ENCODE data around the gene MEX3D. TPM values are rescaled to one million over a fixed set of nuclear protein-coding genes. Genes with fewer than 3 reads are reported as not detected.

The MEX3D gene
- total RNA-seq, 2 experiments from 2014 or later, result 11.9 to 13.6 TPM

DNA sequence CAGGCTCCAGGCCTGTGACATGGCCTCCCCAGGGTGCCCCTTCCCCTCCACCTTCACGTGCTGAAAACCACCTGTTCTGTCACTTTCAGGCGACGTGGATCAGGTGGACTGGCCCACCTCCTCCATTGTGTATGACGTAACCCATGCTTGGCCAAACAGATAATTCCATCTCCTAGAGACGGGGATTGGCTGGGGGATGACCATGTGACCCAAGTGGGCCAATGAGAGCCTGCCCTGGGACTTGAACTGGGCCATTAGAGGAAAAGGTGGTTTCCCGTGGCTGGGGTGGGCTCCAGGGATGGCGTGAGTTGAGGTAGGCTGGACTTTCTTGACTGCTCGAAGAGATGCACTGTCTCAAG lies 51.8 kb downstream of the MEX3D start:
- no TSS peak for BruUV-seq (replicated peaks)
- intact Hi-C loops (cut with micrococcal nuclease; ENCODE audit: unreplicated experiment), result no loop called here
- ChIA-PET CTCF (ENCODE audit: unreplicated experiment) (no interaction called here), POLR2A (no interaction called here)
- no peak overlapping the region for H3K4me3 ChIP-seq (ENCODE audit: low read depth, low read length, poor library complexity, severe bottlenecking)
- H3K79me2 ChIP-seq (ENCODE audit: insufficient read depth, low read depth, low read length), result no peaks in the 10 kb centered on the region
- no peaks in the 10 kb centered on the region for H3K36me3 ChIP-seq (ENCODE audit: insufficient read depth, low read length)
- peak overlapping the region; percentile 12; the same call in 1 of the 2 replicates for H3K4me2 ChIP-seq (ENCODE audit: low read length)
- TF ChIP-seq, protein P1, sequence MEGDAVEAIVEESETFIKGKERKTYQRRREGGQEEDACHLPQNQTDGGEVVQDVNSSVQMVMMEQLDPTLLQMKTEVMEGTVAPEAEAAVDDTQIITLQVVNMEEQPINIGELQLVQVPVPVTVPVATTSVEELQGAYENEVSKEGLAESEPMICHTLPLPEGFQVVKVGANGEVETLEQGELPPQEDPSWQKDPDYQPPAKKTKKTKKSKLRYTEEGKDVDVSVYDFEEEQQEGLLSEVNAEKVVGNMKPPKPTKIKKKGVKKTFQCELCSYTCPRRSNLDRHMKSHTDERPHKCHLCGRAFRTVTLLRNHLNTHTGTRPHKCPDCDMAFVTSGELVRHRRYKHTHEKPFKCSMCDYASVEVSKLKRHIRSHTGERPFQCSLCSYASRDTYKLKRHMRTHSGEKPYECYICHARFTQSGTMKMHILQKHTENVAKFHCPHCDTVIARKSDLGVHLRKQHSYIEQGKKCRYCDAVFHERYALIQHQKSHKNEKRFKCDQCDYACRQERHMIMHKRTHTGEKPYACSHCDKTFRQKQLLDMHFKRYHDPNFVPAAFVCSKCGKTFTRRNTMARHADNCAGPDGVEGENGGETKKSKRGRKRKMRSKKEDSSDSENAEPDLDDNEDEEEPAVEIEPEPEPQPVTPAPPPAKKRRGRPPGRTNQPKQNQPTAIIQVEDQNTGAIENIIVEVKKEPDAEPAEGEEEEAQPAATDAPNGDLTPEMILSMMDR (conservative IDR thresholded peaks at IDR 0.05; ENCODE audit: low read length), result no peak
- TF ChIP-seq EZH2phosphoT487 (IDR thresholded peaks at IDR 0.05; ENCODE audit: borderline replicate concordance, low read depth, low read length), result no peak
- peak; percentile 56 for DNase-seq (ENCODE audit: low spot score)
- no peak overlapping the region for H3K27ac ChIP-seq (ENCODE audit: low read depth, low read length, poor library complexity, severe bottlenecking)
- H2AFZ ChIP-seq (ENCODE audit: low read length), result no peak overlapping the region; the same call in 1 of the 2 replicates
- no peaks in the 10 kb centered on the region for H3K9me3 ChIP-seq (ENCODE audit: low read length)
- H4K20me1 ChIP-seq (ENCODE audit: insufficient read depth, low read length), result no peaks in the 10 kb centered on the region
- no peaks in the 10 kb centered on the region for H3K9me2 ChIP-seq (ENCODE audit: insufficient read depth, low read length)
- H3K4me1 ChIP-seq (ENCODE audit: insufficient read depth, low read length, poor library complexity, severe bottlenecking), result no peaks in the 10 kb centered on the region

DNA sequence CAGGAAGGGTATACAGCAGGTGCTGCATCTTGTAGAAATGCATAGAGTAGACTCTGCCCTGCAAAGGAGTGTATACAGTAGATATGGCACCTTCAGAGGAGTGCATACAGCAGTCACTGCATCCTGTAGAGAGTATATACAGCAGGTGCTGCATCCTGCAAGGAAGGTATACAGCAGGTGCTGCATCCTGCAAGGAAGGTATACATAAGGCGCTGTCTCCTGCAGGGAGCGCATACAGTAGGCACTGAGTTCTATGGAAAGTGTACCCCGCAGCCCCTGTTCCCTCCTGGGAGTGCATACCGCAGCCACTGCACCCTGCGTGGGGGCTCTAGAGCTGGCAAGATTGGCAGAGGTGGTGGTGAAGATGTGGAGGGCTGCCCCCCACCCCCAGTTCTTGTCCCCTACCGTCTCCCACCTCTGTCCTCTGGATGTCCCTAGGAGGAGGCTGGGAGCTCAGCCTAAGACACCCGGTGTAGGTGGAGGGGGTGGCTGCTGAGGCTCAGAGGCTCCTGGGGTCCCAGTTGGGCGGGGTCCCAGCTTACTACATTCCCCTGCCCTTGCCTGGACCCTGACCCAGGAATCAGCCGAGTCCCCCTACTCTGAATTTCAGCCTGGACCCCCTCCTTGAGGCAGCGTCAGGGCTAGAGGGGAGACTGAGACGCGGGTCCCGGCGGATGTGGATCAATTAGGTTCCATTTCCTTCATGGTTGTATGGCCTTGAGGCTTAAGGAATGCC lies 53.0 kb downstream of the MEX3D start:
- Histone ChIP-seq H3K4me2 (ENCODE audit: low read length) (no peak overlapping the region), H3K27ac (ENCODE audit: low read depth, low read length, poor library complexity, severe bottlenecking) (no peak overlapping the region), H3K9me2 (ENCODE audit: insufficient read depth, low read length) (no peaks in the 10 kb centered on the region), H3K4me3 (ENCODE audit: low read depth, low read length, poor library complexity, severe bottlenecking) (no peak overlapping the region), H4K20me1 (ENCODE audit: insufficient read depth, low read length) (no peaks in the 10 kb centered on the region), H3K79me2 (ENCODE audit: insufficient read depth, low read depth, low read length) (no peaks in the 10 kb centered on the region), H3K4me1 (ENCODE audit: insufficient read depth, low read length, poor library complexity, severe bottlenecking) (no peaks in the 10 kb centered on the region), H3K9me3 (ENCODE audit: low read length) (no peaks in the 10 kb centered on the region), H2AFZ (ENCODE audit: low read length) (no peak overlapping the region), H3K36me3 (ENCODE audit: insufficient read depth, low read length) (no peaks in the 10 kb centered on the region)
- DNase-seq (ENCODE audit: low spot score), result no peak
- intact Hi-C loops (cut with micrococcal nuclease; ENCODE audit: unreplicated experiment), result no loop called here
- no TSS peak for BruUV-seq (replicated peaks)
- POLR2A ChIA-PET, result interaction anchor here (0.7 kb wide), 1 partner anchor 485 kb away, joined by 5 read pairs; no protein-coding TSS in a partner anchor
- CTCF ChIA-PET (ENCODE audit: unreplicated experiment), result no interaction called here
- TF ChIP-seq EZH2phosphoT487 (IDR thresholded peaks at IDR 0.05; ENCODE audit: borderline replicate concordance, low read depth, low read length), result no peak
- TF ChIP-seq, protein P1 (conservative IDR thresholded peaks at IDR 0.05; ENCODE audit: low read length), result no peak

DNA sequence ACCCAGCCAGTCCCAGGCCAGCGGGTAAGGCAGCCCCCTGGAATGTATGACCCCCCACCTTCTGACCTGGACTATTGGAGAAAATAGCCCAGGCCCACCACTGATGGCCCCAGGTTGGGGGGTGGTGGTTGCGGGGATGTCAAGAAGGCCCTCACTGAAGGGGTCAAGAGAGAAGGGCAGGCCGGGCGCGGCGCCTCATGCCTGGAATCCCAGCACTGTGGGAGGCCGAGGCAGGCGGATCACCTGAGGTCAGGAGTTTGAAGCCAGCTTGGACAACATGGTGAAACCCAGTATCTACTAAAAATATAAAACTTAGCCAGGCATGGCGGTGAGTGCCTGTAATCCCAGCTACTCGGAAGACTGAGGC lies 53.8 kb downstream of the MEX3D start:
- Histone ChIP-seq H3K9me3 (ENCODE audit: low read length) (no peaks in the 10 kb centered on the region), H3K79me2 (ENCODE audit: insufficient read depth, low read depth, low read length) (no peaks in the 10 kb centered on the region), H3K9me2 (ENCODE audit: insufficient read depth, low read length) (no peaks in the 10 kb centered on the region), H3K4me2 (ENCODE audit: low read length) (no peak overlapping the region), H3K4me1 (ENCODE audit: insufficient read depth, low read length, poor library complexity, severe bottlenecking) (no peaks in the 10 kb centered on the region), H2AFZ (ENCODE audit: low read length) (no peak overlapping the region), H3K36me3 (ENCODE audit: insufficient read depth, low read length) (no peaks in the 10 kb centered on the region), H3K4me3 (ENCODE audit: low read depth, low read length, poor library complexity, severe bottlenecking) (no peak overlapping the region), H3K27ac (ENCODE audit: low read depth, low read length, poor library complexity, severe bottlenecking) (no peak overlapping the region), H4K20me1 (ENCODE audit: insufficient read depth, low read length) (no peaks in the 10 kb centered on the region)
- TF ChIP-seq, protein P1 (conservative IDR thresholded peaks at IDR 0.05; ENCODE audit: low read length), result no peak
- no peak for TF ChIP-seq EZH2phosphoT487 (IDR thresholded peaks at IDR 0.05; ENCODE audit: borderline replicate concordance, low read depth, low read length)
- ChIA-PET CTCF (ENCODE audit: unreplicated experiment) (no interaction called here), POLR2A (interaction anchor here (0.7 kb wide), 2 partner anchors 95 to 486 kb away, joined by 5 read pairs; no protein-coding TSS in a partner anchor)
- no peak for DNase-seq (ENCODE audit: low spot score)
- intact Hi-C loops (cut with micrococcal nuclease; ENCODE audit: unreplicated experiment), result no loop called here
- no TSS peak for BruUV-seq (replicated peaks)

Data from OCI-LY7 (cell line).